ENCODE data around the gene PDSS2. TPM values are rescaled to one million over a fixed set of nuclear protein-coding genes. Genes with fewer than 3 reads are reported as not detected.
"Not testable (repeated sequence)": the region's sequence is repeated elsewhere in the genome, so short reads cannot be mapped to it uniquely, and the experiment has no call there.

The PDSS2 gene
- total RNA-seq, 1 donor from 2014 or later: 15.2 TPM

GRCh38 chr6:107489636-107490565 lies 30.5 kb upstream of the PDSS2 start, which contains the start of gene SOBP:
SOBP (plus strand) TSS chr6:107490117; CDS start chr6:107490617, 500 bp downstream.
- Mint-ChIP-seq H3K9me3 (no peaks in the 10 kb centered on the region), H3K27me3 (peaks cover 49% of the 10 kb centered on the region), H3K27ac (peak within 1 kb of the TSS; percentile 67), H3K36me3 (peaks cover 4% of the 10 kb centered on the region), H3K4me1 (ENCODE audit: unreplicated experiment) (peaks cover 16% of the 10 kb centered on the region), H3K4me3 (peak within 1 kb of the TSS; percentile 98)
- TF ChIP-seq CTCF (conservative IDR thresholded peaks at IDR 0.05): peak; percentile 53
- DNase-seq (ENCODE audit: extremely low spot score, unreplicated experiment): peak; percentile 79

- Mint-ChIP-seq H3K27ac (peak overlapping the region; percentile 67), H3K4me1 (ENCODE audit: unreplicated experiment) (peaks cover 11% of the 10 kb centered on the region), H3K9me3 (no peaks in the 10 kb centered on the region), H3K4me3 (peak overlapping the region; percentile 98), H3K27me3 (peaks cover 55% of the 10 kb centered on the region), H3K36me3 (peaks cover 4% of the 10 kb centered on the region)
- TF ChIP-seq CTCF (conservative IDR thresholded peaks at IDR 0.05): no peak
- no peak for DNase-seq (ENCODE audit: extremely low spot score, unreplicated experiment)
These were observed 29.7 kb upstream of the PDSS2 start for GRCh38 chr6:107488875-107489635.

GRCh38 chr6:107488174-107488874 lies 29.0 kb upstream of the PDSS2 start:
- H3K36me3 Mint-ChIP-seq: peaks cover 4% of the 10 kb centered on the region
- peak overlapping the region; percentile 98 for H3K4me3 Mint-ChIP-seq
- H3K9me3 Mint-ChIP-seq: no peaks in the 10 kb centered on the region
- H3K27ac Mint-ChIP-seq: peak overlapping the region; percentile 67
- peaks cover 55% of the 10 kb centered on the region for H3K27me3 Mint-ChIP-seq
- no peak for TF ChIP-seq CTCF (conservative IDR thresholded peaks at IDR 0.05)
- H3K4me1 Mint-ChIP-seq (ENCODE audit: unreplicated experiment): peaks cover 11% of the 10 kb centered on the region
- DNase-seq (ENCODE audit: extremely low spot score, unreplicated experiment): no peak

GRCh38 chr6:107485157-107485556 lies 25.8 kb upstream of the PDSS2 start:
- peaks cover 4% of the 10 kb centered on the region for H3K36me3 Mint-ChIP-seq
- no peak for TF ChIP-seq CTCF (conservative IDR thresholded peaks at IDR 0.05)
- peaks cover 59% of the 10 kb centered on the region for H3K27me3 Mint-ChIP-seq
- no peak overlapping the region for H3K4me3 Mint-ChIP-seq
- no peak overlapping the region for H3K27ac Mint-ChIP-seq
- peaks cover 11% of the 10 kb centered on the region for H3K4me1 Mint-ChIP-seq (ENCODE audit: unreplicated experiment)
- no peaks in the 10 kb centered on the region for H3K9me3 Mint-ChIP-seq
- DNase-seq (ENCODE audit: extremely low spot score, unreplicated experiment): no peak

GRCh38 chr6:107479089-107479690 lies 19.8 kb upstream of the PDSS2 start:
- no peak overlapping the region for H3K4me3 Mint-ChIP-seq
- H3K36me3 Mint-ChIP-seq: no peaks in the 10 kb centered on the region
- H3K9me3 Mint-ChIP-seq: no peaks in the 10 kb centered on the region
- TF ChIP-seq CTCF (conservative IDR thresholded peaks at IDR 0.05): no peak
- no peak overlapping the region for H3K27ac Mint-ChIP-seq
- no peak for DNase-seq (ENCODE audit: extremely low spot score, unreplicated experiment)
- peaks cover 29% of the 10 kb centered on the region for H3K27me3 Mint-ChIP-seq
- no peaks in the 10 kb centered on the region for H3K4me1 Mint-ChIP-seq (ENCODE audit: unreplicated experiment)

- H3K4me3 Mint-ChIP-seq; DNase-seq (ENCODE audit: extremely low spot score, unreplicated experiment); H3K9me3 Mint-ChIP-seq; H3K36me3 Mint-ChIP-seq; H3K4me1 Mint-ChIP-seq (ENCODE audit: unreplicated experiment); H3K27ac Mint-ChIP-seq: not testable (repeated sequence)
- peaks cover 15% of the 10 kb centered on the region for H3K27me3 Mint-ChIP-seq
These were observed 16.5 kb upstream of the PDSS2 start for GRCh38 chr6:107475826-107476225.

GRCh38 chr6:107475360-107475759 lies 16.0 kb upstream of the PDSS2 start:
- DNase-seq (ENCODE audit: extremely low spot score, unreplicated experiment); H3K9me3 Mint-ChIP-seq; H3K27ac Mint-ChIP-seq; H3K4me3 Mint-ChIP-seq; H3K4me1 Mint-ChIP-seq (ENCODE audit: unreplicated experiment); H3K36me3 Mint-ChIP-seq: not testable (repeated sequence)
- H3K27me3 Mint-ChIP-seq: peaks cover 13% of the 10 kb centered on the region
